ENCODE measurements around the gene RAN. TPM values are rescaled to one million over a fixed set of nuclear protein-coding genes. Genes with fewer than 3 reads are reported as not detected.

The RAN gene
- total RNA-seq, 1 experiment from 2014 or later: 894 TPM

GRCh38 chr12:130838284-130838950 lies 33.4 kb upstream of the RAN start:
- Histone ChIP-seq H3F3A (ENCODE audit: insufficient read depth, low read depth) (no peaks in the 10 kb centered on the region), H2AFZ (0 out of 2 replicates have a peak overlapping the region, but pooled peaks have one; percentile 39), H3K4me1 (replicated peaks; ENCODE audit: insufficient read depth) (0 out of 2 replicates have a peak, but pooled peaks cover 5% of the 10 kb centered on the region), H3K9me2 (ENCODE audit: insufficient read depth) (no peaks in the 10 kb centered on the region), H4K20me1 (ENCODE audit: insufficient read depth) (no peaks in the 10 kb centered on the region), H3K9me3 (ENCODE audit: insufficient read depth, low read depth) (no peaks in the 10 kb centered on the region), H3K79me2 (ENCODE audit: low read depth) (no peaks in the 10 kb centered on the region), H3K4me3 (peak overlapping the region; percentile 36; the same call in 1 of the 2 replicates), H3K27ac (no peak overlapping the region), H3K27me3 (ENCODE audit: insufficient read depth, low read depth) (no peaks in the 10 kb centered on the region), H3K4me2 (peak overlapping the region; percentile 69), H3K36me3 (ENCODE audit: low read depth) (no peaks in the 10 kb centered on the region)
- DNase-seq: peak in 1 of 2 experiments; percentile 24
- BruUV-seq (replicated peaks): no TSS peak
- intact Hi-C loops (cut with micrococcal nuclease; ENCODE audit: unreplicated experiment): loop anchor here (5.0 kb wide), 1 partner anchor 34 kb away; the partner anchor contains the start of gene RAN
- TF ChIP-seq EZH2 (IDR thresholded peaks at IDR 0.05; ENCODE audit: low read depth) (no peak), CTCF (conservative IDR thresholded peaks at IDR 0.05) (no peak)
- ChIA-PET CTCF (no interaction called here), POLR2A (ENCODE audit: unreplicated experiment) (interaction anchor here (0.6 kb wide), 1 partner anchor 12 kb away, joined by 20 read pairs; no protein-coding TSS in a partner anchor)

DNA sequence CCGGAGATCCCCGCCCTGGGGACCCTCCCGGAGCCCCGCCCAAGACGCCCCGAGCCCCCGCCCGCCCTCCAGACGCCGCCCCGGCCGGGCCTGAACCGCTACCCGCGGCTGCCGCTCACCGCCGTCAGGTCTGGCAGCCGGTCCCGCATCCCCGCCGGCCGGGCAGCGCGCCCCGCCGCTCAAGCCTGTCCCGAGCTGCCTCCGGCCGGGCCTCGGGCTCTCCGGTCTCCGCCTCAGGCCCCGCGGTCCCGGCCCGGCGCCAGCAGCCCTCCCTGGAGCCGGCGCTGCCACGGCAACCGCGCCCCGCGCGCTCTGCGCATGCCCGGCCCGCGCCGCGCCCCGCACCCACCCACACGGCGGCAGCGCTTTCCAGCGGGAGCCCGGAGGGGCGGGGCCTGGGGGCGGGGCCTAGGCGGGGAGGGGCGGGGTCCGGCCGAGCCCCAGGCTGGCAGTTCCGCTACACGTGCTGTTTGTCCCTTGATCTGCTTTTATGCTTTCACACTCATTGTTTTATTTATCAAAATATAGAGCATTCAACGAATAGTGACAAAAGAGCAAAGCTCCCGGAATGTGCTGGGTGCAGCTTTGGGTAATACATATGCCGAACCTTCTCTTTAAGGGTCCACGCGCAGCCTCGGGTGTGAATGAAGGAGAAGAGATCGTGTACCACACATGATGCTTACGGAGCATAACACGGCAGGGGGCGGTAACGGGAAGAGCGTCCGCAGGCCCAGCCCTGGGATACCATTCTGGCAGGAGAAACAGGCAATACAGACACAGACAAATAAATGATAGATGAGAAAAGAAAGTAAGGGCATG lies 32.7 kb upstream of the RAN start, which contains the start of gene STX2:
TSS of gene STX2 (minus strand) at position 300 of the 819 bp plus-strand sequence. CDS start at position 149, 151 bp downstream.
- H3K9me3 ChIP-seq (ENCODE audit: insufficient read depth, low read depth): no peaks in the 10 kb centered on the region
- CTCF ChIA-PET: interaction anchor here (1.3 kb wide), 1 partner anchor 10 kb away, joined by 3 read pairs; no protein-coding TSS in a partner anchor

More for the DNA sequence above, 32.7 kb upstream of the RAN start, which contains the start of gene STX2:
- Histone ChIP-seq H3K4me3 (peak within 1 kb of the TSS; percentile 54), H3K4me2 (peak within 1 kb of the TSS; percentile 94), H3K36me3 (ENCODE audit: low read depth) (no peaks in the 10 kb centered on the region), H3K4me1 (replicated peaks; ENCODE audit: insufficient read depth) (0 out of 2 replicates have a peak, but pooled peaks cover 5% of the 10 kb centered on the region), H3K9me2 (ENCODE audit: insufficient read depth) (no peaks in the 10 kb centered on the region), H3F3A (ENCODE audit: insufficient read depth, low read depth) (no peaks in the 10 kb centered on the region), H3K27ac (no peak within 1 kb of the TSS), H3K79me2 (ENCODE audit: low read depth) (no peaks in the 10 kb centered on the region), H2AFZ (peak within 1 kb of the TSS; percentile 79), H3K27me3 (ENCODE audit: insufficient read depth, low read depth) (no peaks in the 10 kb centered on the region), H4K20me1 (ENCODE audit: insufficient read depth) (no peaks in the 10 kb centered on the region)
- no peak for TF ChIP-seq CTCF (conservative IDR thresholded peaks at IDR 0.05)
- no peak for TF ChIP-seq EZH2 (IDR thresholded peaks at IDR 0.05; ENCODE audit: low read depth)
- POLR2A ChIA-PET (ENCODE audit: unreplicated experiment): no interaction called here
- intact Hi-C loops (cut with micrococcal nuclease; ENCODE audit: unreplicated experiment): loop anchor here (5.0 kb wide), 1 partner anchor 33 kb away; the partner anchor contains the start of gene RAN
- BruUV-seq (replicated peaks): no TSS peak
- peak in 1 of 2 experiments; percentile 86 for DNase-seq
